Neural progenitor cell (in vitro differentiated cells): ENCODE results near the gene VAT1L.

Experiments used
- EZH2 ChIP-seq: fragments of 200-600 bp; sonication (generic); IDR thresholded peaks from 2 replicates; pipeline ENCODE4 v1.6.1; 2017; ENCODE audit warnings: antibody characterized with exemption, mild to moderate bottlenecking, moderate library complexity
- EZH2phosphoT487 ChIP-seq: fragments of 200-600 bp; sonication (generic); IDR thresholded peaks from 2 replicates; pipeline ENCODE4 v1.6.1; 2017; ENCODE audit warnings: antibody characterized with exemption
- TF ChIP-seq, protein P1 (sequence below): fragments of 200-600 bp; sonication (generic); IDR thresholded peaks from 2 replicates; pipeline ENCODE4 v1.5.1; 2017; ENCODE audit warnings: antibody characterized with exemption, mild to moderate bottlenecking

DNA sequence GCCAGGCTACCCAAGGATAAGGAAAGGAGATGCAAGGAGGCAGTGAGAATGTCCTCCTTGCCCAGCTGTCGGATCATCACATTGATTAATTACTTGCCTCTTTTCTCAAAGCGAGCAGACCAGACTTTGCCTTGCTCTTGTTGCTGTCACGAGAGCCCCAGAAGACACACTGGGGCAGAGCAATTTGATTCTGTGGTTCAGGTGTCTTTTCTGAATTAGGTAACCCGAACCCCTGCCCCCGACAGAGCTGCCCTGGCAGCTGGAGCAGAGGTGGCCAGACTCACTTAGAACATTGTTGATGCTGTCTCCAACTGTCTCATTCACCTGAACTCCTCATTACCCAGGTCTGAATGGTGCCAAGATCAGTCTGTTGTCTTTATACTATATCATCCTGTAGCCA, 34.3 kb downstream of the VAT1L start:
- TF ChIP-seq EZH2 (no peak), EZH2phosphoT487 (no peak)
- TF ChIP-seq, protein P1, sequence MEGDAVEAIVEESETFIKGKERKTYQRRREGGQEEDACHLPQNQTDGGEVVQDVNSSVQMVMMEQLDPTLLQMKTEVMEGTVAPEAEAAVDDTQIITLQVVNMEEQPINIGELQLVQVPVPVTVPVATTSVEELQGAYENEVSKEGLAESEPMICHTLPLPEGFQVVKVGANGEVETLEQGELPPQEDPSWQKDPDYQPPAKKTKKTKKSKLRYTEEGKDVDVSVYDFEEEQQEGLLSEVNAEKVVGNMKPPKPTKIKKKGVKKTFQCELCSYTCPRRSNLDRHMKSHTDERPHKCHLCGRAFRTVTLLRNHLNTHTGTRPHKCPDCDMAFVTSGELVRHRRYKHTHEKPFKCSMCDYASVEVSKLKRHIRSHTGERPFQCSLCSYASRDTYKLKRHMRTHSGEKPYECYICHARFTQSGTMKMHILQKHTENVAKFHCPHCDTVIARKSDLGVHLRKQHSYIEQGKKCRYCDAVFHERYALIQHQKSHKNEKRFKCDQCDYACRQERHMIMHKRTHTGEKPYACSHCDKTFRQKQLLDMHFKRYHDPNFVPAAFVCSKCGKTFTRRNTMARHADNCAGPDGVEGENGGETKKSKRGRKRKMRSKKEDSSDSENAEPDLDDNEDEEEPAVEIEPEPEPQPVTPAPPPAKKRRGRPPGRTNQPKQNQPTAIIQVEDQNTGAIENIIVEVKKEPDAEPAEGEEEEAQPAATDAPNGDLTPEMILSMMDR, result no peak
